GM19468 (cell line): ENCODE results near the gene SPATA31C1.
"Not testable (repeated sequence)": the region's sequence is repeated elsewhere in the genome, so short reads cannot be mapped to it uniquely, and the experiment has no call there.

Experiments used
- ATAC-seq: cut with Tn5 transposase; IDR thresholded peaks from one replicate; pipeline ENCODE4 v1.9.1; 2021; ENCODE audit warnings: mild to moderate bottlenecking, moderate library complexity, moderate number of reproducible peaks; ENCODE audit not compliant: unreplicated experiment; ENCODE audit errors: extremely low read depth

The SPATA31C1 gene

GRCh38 chr9:87886210-87886932 lies 31.4 kb upstream of the SPATA31C1 start:
- no peak for ATAC-seq

DNA sequence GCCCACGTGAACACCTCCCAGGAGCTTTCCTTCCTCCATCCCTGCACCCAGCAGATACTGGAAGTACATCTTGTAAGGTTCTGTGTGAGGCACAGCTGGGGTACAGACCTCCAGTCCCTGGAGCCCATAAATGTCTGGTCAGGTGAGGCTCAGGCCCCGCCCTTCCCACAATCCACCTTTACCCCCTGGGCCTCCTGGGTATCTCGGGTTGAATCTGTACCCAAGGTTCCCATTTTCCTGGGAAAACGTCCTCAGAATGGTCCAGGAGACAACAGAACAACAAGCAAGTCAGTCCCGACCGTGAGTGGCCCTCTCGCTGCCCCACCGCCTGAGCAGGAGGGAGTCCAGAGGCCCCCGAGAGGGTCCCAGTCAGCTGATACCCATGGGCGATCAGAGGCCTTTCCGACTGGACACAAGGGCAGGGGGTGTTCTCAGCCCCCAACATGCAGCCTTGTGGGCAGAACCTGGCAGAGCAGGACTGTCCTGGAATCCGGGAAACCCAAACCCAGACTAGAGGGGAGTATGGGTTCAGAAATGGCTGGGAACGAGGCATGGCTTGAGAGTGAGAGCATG lies 30.7 kb upstream of the SPATA31C1 start:
- ATAC-seq, result no peak

DNA sequence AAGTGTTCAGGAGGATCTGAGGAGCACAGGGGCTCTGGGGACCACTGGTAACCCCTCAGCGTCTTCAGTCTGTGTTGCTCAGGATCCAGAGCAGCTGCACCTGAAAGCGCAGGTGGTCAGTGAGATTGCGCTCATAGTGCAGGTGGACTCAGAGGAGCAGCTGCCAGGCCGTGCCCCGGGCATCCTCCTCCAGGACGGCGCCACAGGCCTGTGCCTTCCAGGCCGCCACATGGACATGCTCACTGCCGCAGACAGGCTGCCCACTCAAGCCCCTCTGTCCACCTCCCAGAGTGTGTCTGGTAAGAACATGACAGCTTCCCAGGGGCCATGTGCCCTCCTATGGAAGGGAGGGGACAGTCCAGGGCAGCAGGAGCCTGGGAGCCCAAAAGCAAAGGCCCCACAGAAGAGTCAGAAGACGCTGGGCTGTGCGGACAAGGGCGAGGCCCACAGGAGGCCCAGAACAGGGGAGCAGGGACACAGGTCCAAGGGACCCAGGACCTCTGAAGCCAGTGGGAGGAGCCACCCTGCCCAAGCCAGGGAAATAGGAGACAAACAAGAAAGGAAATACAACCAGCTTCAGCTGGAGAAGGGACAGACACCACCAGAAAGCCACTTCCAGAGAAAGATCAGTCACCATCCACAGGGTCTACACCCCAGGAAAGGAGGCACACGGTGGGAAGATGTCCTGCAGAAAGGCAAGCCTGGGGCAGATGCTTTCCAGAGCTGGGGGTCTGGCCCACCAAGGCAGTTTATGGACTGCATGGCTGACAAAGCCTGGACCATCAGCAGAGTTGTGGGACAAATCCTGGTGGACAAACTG lies 29.9 kb upstream of the SPATA31C1 start:
- ATAC-seq, result no peak

GRCh38 chr9:87888501-87888900 lies 29.3 kb upstream of the SPATA31C1 start:
- ATAC-seq, result no peak

DNA sequence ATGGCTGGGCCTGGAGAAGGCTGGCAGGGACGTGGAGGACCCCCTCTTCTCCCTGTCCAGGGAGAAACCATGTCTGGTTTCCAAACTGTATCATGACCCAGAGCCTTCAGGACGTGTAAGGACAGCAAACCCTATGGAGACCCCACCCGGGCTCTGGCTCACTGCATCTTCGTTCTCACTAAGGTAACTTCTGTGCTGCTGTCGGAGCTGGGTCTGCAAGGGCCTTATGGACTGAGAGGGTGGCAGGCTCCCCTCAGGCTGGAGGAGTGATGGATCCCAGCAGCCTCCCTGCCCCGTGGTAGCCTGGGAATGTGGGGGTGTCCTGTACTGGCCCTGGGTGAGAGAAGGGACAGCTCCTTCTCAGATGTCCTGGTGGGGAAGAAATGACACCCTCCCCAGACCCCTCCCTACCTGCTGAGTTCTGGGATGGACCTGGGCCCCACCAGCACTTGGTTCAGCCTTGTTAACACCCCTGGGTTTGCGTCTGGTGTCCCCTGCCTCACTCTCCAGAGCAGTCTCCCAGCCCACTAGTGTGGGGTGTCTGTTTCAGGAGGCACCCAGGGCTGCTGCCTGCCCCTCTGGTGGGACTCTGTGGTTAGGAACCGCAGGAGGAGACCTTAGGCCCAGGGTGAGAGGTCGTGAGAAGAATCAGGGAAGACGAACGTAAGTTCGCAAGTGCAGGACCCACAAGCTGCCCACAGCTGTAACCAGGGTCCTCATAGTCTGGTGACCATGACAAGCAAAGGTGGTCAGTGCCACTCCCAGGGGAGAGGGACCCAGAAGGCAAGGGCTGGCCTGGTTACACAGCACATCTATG lies 28.5 kb upstream of the SPATA31C1 start:
- ATAC-seq, result no peak

- no peak for ATAC-seq
Measured at GRCh38 chr9:87889882-87890252, 27.9 kb upstream of the SPATA31C1 start.

GRCh38 chr9:87890837-87891236 lies 26.9 kb upstream of the SPATA31C1 start:
- no peak for ATAC-seq

- ATAC-seq, result no peak
Measured at GRCh38 chr9:87891754-87892153, 26.0 kb upstream of the SPATA31C1 start.

GRCh38 chr9:87892956-87893355 lies 24.8 kb upstream of the SPATA31C1 start:
- no peak for ATAC-seq

- ATAC-seq, result no peak
Measured at GRCh38 chr9:87894998-87895625, 22.6 kb upstream of the SPATA31C1 start.

- no peak for ATAC-seq
Measured at GRCh38 chr9:87896891-87897290, 20.9 kb upstream of the SPATA31C1 start.

- ATAC-seq, result no peak
Measured at GRCh38 chr9:87898151-87898550, 19.6 kb upstream of the SPATA31C1 start.

GRCh38 chr9:87902371-87902770 lies 15.4 kb upstream of the SPATA31C1 start:
- ATAC-seq, result not testable (repeated sequence)

- ATAC-seq, result no peak
Measured at GRCh38 chr9:87909310-87910041, 8.3 kb upstream of the SPATA31C1 start.

- ATAC-seq, result no peak
Measured at GRCh38 chr9:87910821-87911220, 6.9 kb upstream of the SPATA31C1 start.

DNA sequence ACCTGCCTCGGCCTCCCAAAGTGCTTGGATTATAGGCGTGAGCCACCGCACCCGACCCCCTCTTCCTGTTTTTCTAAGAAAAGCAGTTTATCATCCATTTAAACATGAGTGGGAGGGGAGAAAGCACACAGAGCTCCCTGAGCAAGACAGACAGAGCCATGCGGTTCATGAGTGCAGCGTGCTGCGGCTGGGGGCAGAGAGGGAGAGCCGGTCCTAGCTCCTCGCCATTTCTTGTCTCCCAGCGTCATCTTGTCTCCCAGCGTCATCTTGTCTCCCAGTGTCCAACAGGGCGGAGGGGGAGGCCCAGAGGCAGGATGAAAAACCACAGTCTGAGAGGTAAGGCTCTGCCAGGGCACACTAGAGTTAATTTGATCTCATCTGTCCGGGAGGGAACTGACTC lies 1.3 kb downstream of the SPATA31C1 start:
- ATAC-seq, result not testable (repeated sequence)

GRCh38 chr9:87921561-87921960 lies 3.8 kb downstream of the SPATA31C1 start:
- not testable (repeated sequence) for ATAC-seq

DNA sequence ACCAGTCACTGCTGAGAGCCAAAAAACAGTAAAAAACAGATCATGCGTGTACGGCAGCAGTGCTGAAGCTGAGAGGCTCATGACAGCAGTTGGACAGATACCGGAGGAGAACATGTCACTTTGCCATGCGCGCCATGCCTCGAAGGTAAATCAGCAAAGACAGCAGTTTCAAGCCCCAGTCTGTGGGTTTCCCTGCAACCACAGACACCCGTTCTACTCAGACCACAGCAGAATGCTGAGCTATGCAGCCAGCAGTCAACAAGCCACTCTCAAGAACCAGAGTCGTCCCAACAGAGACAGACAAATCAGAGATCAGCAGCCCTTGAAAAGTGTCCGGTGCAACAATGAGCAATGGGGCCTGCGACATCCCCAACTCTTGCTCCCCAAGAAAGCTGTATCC lies 5.2 kb downstream of the SPATA31C1 start:
- ATAC-seq, result not testable (repeated sequence)

DNA sequence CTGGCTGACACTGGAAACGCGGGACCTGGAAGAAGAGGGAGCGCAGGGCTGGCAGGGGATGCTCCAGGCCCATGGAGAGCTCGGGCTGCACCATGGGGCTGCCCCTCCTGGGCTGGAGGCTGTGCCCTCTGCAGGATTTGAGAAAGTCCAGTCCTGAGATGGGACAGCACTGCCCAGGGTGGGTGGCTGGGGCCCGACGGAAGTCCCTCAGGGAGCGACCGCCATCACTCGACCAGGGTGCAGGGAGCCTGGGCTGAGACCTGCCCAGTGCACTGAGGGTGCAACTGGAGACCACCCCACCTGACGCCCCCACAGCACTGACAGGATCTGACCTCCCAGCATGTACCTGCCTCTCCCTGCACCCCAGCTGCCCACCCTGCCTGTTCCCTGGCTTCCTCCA lies 7.1 kb downstream of the SPATA31C1 start:
- ATAC-seq, result not testable (repeated sequence)
